C4-2B (cell line): ENCODE results near the gene MRPS7.

Experiments used
- H3K27ac ChIP-seq: fragments of 450-650 bp; 2 replicates; pipeline ENCODE4 v1.5.1; 2017
- ZFX ChIP-seq: fragments of 450-650 bp; IDR thresholded peaks from 2 replicates; pipeline ENCODE4 v1.6.1; 2017
- TF ChIP-seq, protein P1 (sequence below): fragments of 450-650 bp; conservative IDR thresholded peaks from 2 replicates; pipeline ENCODE4 v1.5.1; 2017; ENCODE audit warnings: mild to moderate bottlenecking

Gene MRPS7

GRCh38 chr17:75260641-75261335, 891 bp upstream of the MRPS7 start:
- H3K27ac ChIP-seq: peak overlapping the region; percentile 92
- TF ChIP-seq, protein P1, sequence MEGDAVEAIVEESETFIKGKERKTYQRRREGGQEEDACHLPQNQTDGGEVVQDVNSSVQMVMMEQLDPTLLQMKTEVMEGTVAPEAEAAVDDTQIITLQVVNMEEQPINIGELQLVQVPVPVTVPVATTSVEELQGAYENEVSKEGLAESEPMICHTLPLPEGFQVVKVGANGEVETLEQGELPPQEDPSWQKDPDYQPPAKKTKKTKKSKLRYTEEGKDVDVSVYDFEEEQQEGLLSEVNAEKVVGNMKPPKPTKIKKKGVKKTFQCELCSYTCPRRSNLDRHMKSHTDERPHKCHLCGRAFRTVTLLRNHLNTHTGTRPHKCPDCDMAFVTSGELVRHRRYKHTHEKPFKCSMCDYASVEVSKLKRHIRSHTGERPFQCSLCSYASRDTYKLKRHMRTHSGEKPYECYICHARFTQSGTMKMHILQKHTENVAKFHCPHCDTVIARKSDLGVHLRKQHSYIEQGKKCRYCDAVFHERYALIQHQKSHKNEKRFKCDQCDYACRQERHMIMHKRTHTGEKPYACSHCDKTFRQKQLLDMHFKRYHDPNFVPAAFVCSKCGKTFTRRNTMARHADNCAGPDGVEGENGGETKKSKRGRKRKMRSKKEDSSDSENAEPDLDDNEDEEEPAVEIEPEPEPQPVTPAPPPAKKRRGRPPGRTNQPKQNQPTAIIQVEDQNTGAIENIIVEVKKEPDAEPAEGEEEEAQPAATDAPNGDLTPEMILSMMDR: no peak; the same call in 1 of the 2 replicates
- no peak for TF ChIP-seq ZFX

DNA sequence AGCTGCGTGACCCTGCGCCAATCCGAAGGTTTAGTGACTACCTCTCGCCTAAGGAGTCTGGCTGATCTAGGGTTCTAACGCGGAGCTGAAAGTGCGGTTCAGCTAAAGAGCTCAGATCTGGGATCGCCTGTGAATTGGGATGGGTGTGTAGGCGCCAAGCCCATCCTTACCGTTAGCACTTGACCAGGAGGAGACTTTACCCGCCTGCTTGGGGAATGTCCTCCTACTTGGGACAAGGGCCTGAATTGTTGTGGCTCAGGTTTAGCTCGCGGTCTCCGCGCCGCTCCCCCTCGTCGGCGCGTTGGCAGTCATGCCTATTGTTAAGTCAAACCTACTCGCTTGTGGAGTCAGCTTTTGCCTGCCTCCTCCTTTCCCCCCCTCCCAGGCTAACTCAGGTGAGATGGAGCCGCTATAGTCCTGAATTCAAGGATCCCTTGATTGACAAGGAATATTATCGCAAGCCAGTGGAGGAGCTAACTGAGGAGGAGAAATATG, 480 bp downstream of the MRPS7 start:
- TF ChIP-seq, protein P1: no peak
- TF ChIP-seq ZFX: 0 out of 2 replicates have a peak, but pooled peaks have one; percentile 27
- H3K27ac ChIP-seq: peak overlapping the region; percentile 92

- TF ChIP-seq, protein P1: no peak
- no peak for TF ChIP-seq ZFX
- H3K27ac ChIP-seq: no peak overlapping the region
Measured at GRCh38 chr17:75263055-75263454, 1.4 kb downstream of the MRPS7 start.

GRCh38 chr17:75265614-75266315, 4.1 kb downstream of the MRPS7 start:
- TF ChIP-seq, protein P1: no peak
- no peak for TF ChIP-seq ZFX
- no peak overlapping the region for H3K27ac ChIP-seq

GRCh38 chr17:75266316-75267152, 4.9 kb downstream of the MRPS7 start:
- H3K27ac ChIP-seq: no peak overlapping the region
- TF ChIP-seq ZFX: no peak
- TF ChIP-seq, protein P1: no peak

- no peak overlapping the region for H3K27ac ChIP-seq
- no peak for TF ChIP-seq ZFX
- TF ChIP-seq, protein P1: no peak
Measured at GRCh38 chr17:75267153-75267410, 5.4 kb downstream of the MRPS7 start.
